Activated naive CD8-positive, alpha-beta T cell treated with anti-CD3 and anti-CD28 coated beads, Interleukin-2, amount 10 ng/mL, durations not matched to agents 7 days and 5 days (primary cell): ENCODE results near the gene FBXO10. TPM values are rescaled to one million over a fixed set of nuclear protein-coding genes. Genes with fewer than 3 reads are reported as not detected.
"Not testable (repeated sequence)": the region's sequence is repeated elsewhere in the genome, so short reads cannot be mapped to it uniquely, and the experiment has no call there.

Source experiments
- ATAC-seq: fragments of 150-1000 bp; cut with Tn5 transposase; one replicate; pipeline ENCODE4 v1.10.0; 2021; ENCODE audit warnings: low read depth, moderate library complexity
- POLR2A ChIA-PET: fragments of 350-600 bp; sonication (Branson Sonifier 250); formaldehyde crosslinking; loops from one replicate; lab custom pipeline; 2021; ENCODE audit warnings: antibody characterized with exemption; lab: Charles Lee
- DNase-seq: peaks from one replicate; pipeline ENCODE4 v3.0.0; 2021
- H3K27ac Mint-ChIP-seq: one replicate; pipeline ENCODE4 v1.8.0; 2022; ENCODE audit warnings: mild to moderate bottlenecking, mixed read lengths
- H3K27me3 Mint-ChIP-seq: one replicate; pipeline ENCODE4 v1.8.0; 2022; ENCODE audit warnings: mild to moderate bottlenecking, moderate library complexity, mixed read lengths
- H3K36me3 Mint-ChIP-seq: one replicate; pipeline ENCODE4 v1.8.0; 2021; ENCODE audit warnings: mild to moderate bottlenecking, mixed read lengths
- H3K4me1 Mint-ChIP-seq: one replicate; pipeline ENCODE4 v1.8.0; 2021; ENCODE audit warnings: mixed read lengths
- H3K4me3 Mint-ChIP-seq: one replicate; pipeline ENCODE4 v1.8.0; 2022; ENCODE audit warnings: mild to moderate bottlenecking, moderate library complexity, mixed read lengths
- H3K9me3 Mint-ChIP-seq: one replicate; pipeline ENCODE4 v1.8.0; 2021; ENCODE audit warnings: mixed read lengths
- total RNA-seq, 2 experiments: library from RNA; stranded (reverse); gene quantifications; one replicate each; pipeline ENCODE4 v1.2.3, GENCODE V29; 2021

The FBXO10 gene
- total RNA-seq, 2 experiments from 2014 or later, result 1.5 to 1.6 TPM

DNA sequence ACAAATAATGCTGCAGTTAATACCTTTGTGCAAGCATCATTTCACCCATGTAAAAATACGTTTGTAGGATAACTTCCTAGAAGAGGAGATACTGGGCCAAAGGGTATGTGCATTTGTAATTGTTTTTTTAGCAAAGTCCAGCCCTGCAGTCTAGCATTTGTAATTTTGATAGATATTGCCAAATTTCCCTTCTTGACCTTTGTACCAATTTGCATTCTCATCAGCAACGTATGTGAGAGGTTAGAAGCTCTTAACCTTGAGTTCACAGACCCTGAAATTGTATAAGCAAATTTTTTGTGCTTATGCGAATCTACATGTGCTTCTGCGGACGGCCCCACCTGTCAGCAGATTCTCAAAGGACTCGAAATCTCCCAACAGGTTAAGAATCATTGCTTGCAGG is 34.8 kb upstream of the FBXO10 start:
- H3K27me3 Mint-ChIP-seq, result peaks cover 24% of the 10 kb centered on the region
- H3K36me3 Mint-ChIP-seq, result no peaks in the 10 kb centered on the region
- H3K4me1 Mint-ChIP-seq, result no peaks in the 10 kb centered on the region
- no peak overlapping the region for H3K4me3 Mint-ChIP-seq
- POLR2A ChIA-PET, result no interaction called here
- ATAC-seq (no peak), DNase-seq (no peak)
- no peak overlapping the region for H3K27ac Mint-ChIP-seq
- H3K9me3 Mint-ChIP-seq, result no peaks in the 10 kb centered on the region

DNA sequence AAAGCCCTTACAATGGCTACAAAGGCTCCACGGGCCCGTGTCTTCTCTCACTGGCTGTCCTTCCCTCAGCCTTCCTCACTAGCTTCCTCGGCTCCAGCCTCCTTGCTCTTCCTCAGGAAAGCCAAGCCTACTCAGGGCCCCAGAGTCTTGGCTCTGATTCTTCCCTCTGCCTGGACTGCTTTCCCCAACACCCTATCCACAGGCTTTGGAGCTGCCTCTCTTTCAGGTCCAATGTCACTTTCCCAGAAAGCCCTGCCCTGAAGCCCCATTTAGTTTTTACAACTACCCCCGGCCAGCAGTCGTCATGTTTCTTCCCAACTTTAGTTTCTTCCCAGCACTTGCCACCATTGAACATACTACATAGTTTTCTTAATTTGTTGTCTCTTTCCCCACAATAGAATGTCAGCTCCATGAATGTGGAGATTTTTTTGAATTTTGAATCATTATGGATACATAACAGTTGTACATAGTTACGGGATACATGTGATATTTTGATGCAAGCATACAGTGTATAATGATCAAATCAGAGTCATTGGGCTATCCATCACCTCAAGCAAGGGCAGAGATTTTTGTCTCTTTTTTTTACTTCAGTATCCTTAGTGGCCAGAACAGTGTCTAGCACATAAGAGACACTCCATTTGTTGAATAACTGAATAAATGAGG is 33.7 kb upstream of the FBXO10 start:
- ATAC-seq, result no peak
- H3K9me3 Mint-ChIP-seq, result no peaks in the 10 kb centered on the region
- DNase-seq, result no peak
- POLR2A ChIA-PET, result no interaction called here
- peaks cover 25% of the 10 kb centered on the region for H3K27me3 Mint-ChIP-seq
- H3K4me1 Mint-ChIP-seq, result no peaks in the 10 kb centered on the region
- no peak overlapping the region for H3K4me3 Mint-ChIP-seq
- H3K27ac Mint-ChIP-seq, result no peak overlapping the region
- H3K36me3 Mint-ChIP-seq, result no peaks in the 10 kb centered on the region

DNA sequence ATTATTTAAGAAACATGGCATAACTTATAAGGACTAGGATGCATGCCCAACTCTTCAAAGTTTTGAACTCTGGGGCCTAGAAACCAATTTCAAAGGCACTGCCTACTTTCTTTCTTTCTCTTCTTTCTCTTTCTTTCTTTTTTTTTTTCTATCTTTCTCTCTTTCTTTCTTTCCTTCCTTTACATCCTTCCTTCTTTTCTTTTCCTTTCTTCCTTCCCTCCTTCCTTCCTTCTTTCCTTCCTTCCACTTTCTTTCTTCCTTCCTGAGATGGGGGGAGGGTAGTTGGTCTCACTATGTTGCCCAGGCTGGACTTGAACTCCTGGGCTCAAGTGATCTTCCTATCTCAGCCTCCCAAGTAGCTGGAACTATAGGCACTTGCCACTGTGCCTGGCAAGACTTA is 32.1 kb upstream of the FBXO10 start:
- no peak for DNase-seq
- POLR2A ChIA-PET, result no interaction called here
- no peak overlapping the region for H3K27ac Mint-ChIP-seq

DNA sequence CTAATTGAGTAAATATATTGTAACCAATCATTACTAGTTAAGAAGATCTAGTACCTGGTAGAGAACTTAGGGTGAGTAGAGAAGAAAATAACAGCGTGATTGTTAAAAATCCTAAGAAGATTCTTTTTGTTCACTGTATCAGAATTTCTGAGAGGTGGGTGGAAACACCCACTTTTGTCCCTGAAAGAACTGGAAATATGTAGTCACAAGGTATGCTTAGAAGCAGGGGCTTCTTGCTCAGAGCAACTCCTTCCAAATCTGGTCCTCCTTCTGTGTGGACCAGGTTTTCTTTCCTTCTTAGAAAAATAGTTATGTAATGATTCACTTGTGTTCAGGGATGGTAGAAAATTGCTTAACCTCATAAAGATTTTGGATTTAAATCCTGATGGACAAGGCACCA is 28.1 kb upstream of the FBXO10 start:
- Mint-ChIP-seq H3K27me3 (peaks cover 44% of the 10 kb centered on the region), H3K4me1 (no peaks in the 10 kb centered on the region), H3K9me3 (no peaks in the 10 kb centered on the region), H3K36me3 (no peaks in the 10 kb centered on the region), H3K4me3 (no peak overlapping the region), H3K27ac (no peak overlapping the region)
- POLR2A ChIA-PET, result no interaction called here
- ATAC-seq (no peak), DNase-seq (no peak)

More for the DNA sequence above, 32.1 kb upstream of the FBXO10 start:
- no peak for ATAC-seq
- no peaks in the 10 kb centered on the region for H3K36me3 Mint-ChIP-seq
- no peaks in the 10 kb centered on the region for H3K9me3 Mint-ChIP-seq
- H3K4me3 Mint-ChIP-seq, result no peak overlapping the region
- no peaks in the 10 kb centered on the region for H3K4me1 Mint-ChIP-seq
- H3K27me3 Mint-ChIP-seq, result peaks cover 34% of the 10 kb centered on the region

DNA sequence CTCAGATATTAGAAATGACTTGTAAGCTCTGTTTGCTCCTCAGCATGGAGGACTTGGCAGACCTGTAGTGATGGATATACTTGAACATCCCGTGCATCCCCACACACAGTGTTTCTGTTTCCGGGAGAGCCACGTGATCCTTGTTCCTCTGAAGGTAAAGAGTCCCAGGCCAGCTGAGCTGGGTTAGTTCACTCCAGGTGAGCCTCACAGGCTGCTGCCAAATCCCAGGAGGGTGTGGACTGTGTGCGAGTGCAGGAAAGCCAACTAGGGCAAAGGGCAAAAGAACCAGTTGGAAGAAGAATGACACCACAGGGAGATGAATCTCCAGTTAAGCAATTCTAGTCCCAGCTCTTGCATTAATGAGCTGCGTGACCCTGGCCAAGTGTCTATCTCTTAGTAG is 26.6 kb upstream of the FBXO10 start:
- POLR2A ChIA-PET, result no interaction called here
- Mint-ChIP-seq H3K27me3 (peaks cover 42% of the 10 kb centered on the region), H3K9me3 (no peaks in the 10 kb centered on the region), H3K27ac (no peak overlapping the region), H3K4me1 (no peaks in the 10 kb centered on the region), H3K4me3 (no peak overlapping the region), H3K36me3 (no peaks in the 10 kb centered on the region)
- DNase-seq (no peak), ATAC-seq (no peak)

DNA sequence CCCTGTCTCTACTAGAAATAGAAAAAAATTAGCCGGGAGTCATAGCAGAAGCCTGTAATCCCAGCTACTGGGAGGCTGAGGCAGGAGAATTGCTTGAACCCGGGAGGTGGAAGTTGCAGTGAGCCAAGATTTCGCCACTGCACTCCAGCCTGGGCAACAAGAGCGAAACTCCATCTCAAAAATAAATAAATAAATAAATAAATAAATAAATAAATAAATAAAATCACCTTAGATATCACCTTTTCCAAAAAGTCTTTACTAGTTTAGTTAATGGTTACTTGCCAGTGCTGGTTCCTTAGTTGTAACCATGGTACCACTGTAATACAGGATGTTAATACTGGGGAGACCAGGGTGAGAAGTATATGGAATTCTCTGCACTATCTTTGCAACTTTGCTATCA is 25.9 kb upstream of the FBXO10 start:
- ATAC-seq, H3K27ac Mint-ChIP-seq, H3K9me3 Mint-ChIP-seq, H3K36me3 Mint-ChIP-seq, H3K4me3 Mint-ChIP-seq, POLR2A ChIA-PET, H3K4me1 Mint-ChIP-seq, DNase-seq: not testable (repeated sequence)
- peaks cover 37% of the 10 kb centered on the region for H3K27me3 Mint-ChIP-seq

DNA sequence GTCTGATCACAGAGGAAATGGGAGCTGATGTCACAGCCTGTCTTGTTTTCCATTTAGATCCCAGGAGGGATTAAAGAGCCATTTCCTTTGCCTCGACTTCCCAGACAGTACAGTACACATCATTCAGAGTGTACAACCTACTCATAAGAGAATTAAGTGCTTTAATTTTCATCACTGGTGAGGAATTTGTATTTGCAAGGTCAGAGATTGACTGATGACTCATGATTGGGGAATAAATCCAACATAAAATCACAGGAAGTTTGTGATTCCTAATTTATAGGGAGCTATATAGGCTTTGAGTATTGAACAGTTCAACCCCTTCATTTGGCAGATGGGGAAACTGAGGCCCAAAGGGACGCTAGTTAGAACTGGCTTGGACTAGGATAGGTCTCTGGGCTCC is 20.3 kb upstream of the FBXO10 start:
- POLR2A ChIA-PET, result no interaction called here
- no peaks in the 10 kb centered on the region for H3K9me3 Mint-ChIP-seq
- no peak for ATAC-seq

DNA sequence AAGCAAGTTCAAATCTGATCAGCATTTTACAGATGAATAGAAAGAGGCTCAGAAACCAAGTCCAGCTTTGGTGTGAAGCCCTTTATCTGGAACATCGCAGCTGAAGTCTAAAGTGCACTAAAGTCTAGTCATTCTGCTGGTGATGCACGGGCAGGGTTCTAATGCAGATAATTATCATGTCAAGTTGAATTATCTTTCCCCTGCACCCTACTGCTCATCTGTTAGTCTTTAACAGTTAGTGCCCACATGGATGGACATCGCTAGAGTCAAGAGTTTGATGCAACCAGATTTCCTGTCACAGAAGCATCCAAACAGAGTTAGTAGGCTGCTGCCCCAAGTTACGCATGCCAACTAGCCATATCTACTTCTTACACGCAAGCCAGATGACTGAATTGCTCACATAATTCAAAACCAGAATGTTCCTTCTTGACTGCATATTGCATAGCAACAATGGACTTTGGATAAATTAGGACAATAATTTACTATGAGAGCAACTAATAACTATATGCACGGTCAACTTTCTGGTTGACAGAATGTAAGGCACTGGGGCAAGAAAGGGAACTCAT is 17.8 kb upstream of the FBXO10 start:
- peaks cover 3% of the 10 kb centered on the region for H3K36me3 Mint-ChIP-seq
- peaks cover 17% of the 10 kb centered on the region for H3K27me3 Mint-ChIP-seq
- H3K4me3 Mint-ChIP-seq, result peak overlapping the region; percentile 49
- H3K27ac Mint-ChIP-seq, result no peak overlapping the region
- H3K9me3 Mint-ChIP-seq, result no peaks in the 10 kb centered on the region
- POLR2A ChIA-PET, result no interaction called here
- peaks cover 30% of the 10 kb centered on the region for H3K4me1 Mint-ChIP-seq
- no peak for DNase-seq
- no peak for ATAC-seq

More for the DNA sequence above, 20.3 kb upstream of the FBXO10 start:
- H3K4me1 Mint-ChIP-seq, result peaks cover 12% of the 10 kb centered on the region
- H3K36me3 Mint-ChIP-seq, result peaks cover 3% of the 10 kb centered on the region
- H3K4me3 Mint-ChIP-seq, result no peak overlapping the region
- peaks cover 27% of the 10 kb centered on the region for H3K27me3 Mint-ChIP-seq
- DNase-seq, result no peak
- no peak overlapping the region for H3K27ac Mint-ChIP-seq

DNA sequence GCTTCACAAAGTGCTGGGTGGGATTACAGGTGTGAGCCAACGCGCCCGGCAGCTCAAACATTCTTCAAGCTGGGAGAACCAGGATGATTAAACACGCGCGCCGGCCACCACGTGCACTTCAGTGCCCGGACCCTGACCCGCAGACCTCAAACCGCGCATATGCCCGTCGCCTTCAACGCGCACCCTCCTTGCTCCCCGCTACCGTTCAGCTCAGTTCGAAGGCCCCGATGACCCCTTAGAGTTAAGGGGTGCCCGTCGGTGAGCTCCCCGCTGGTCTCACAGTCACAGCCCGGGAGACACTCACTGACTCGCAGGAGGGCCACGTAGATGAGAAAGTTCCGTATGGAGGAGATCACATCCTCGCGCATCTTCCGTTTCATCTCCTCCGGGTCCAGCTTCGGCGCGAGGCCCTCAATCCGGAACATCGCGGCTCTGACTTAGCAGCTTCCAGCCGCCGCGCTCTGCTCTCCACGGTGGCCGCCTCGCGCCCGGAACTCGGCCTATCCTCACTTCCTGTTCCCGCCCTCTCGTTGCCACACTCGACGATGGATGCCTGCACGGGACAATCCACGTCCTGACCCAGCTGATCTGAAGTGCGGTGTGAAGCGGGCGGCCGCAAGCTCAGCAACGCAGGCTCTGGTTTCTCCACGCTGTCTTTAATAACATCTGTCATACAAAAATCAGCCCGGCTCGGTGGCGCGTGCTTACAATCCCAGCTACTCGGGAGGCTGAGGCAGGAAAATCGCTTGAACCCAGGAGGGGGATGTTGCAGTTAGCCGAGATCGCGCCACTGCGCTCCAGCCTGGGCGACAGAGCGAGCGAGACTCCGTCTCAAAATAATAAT is 16.1 kb upstream of the FBXO10 start, which contains the start of gene TOMM5:
Gene TOMM5, minus strand, starts transcription at position 490 of the 844 bp plus-strand sequence. Its CDS starts 65 bp downstream, at position 425.
- peak; percentile 96 for ATAC-seq
- peak within 1 kb of the TSS; percentile 99 for H3K27ac Mint-ChIP-seq
- DNase-seq, result peak; percentile 89
- peaks cover 17% of the 10 kb centered on the region for H3K27me3 Mint-ChIP-seq
- POLR2A ChIA-PET, result interaction anchor here (0.6 to 3.4 kb wide), 12 partner anchors 9 to 941 kb away, joined by 3 to 27 read pairs (median 6); partner anchors contain the start of genes DCAF10, EXOSC3, FBXO10 and POLR1E
- peaks cover 30% of the 10 kb centered on the region for H3K4me1 Mint-ChIP-seq
- H3K36me3 Mint-ChIP-seq, result peaks cover 7% of the 10 kb centered on the region
- H3K9me3 Mint-ChIP-seq, result no peaks in the 10 kb centered on the region
- H3K4me3 Mint-ChIP-seq, result peak within 1 kb of the TSS; percentile 98

DNA sequence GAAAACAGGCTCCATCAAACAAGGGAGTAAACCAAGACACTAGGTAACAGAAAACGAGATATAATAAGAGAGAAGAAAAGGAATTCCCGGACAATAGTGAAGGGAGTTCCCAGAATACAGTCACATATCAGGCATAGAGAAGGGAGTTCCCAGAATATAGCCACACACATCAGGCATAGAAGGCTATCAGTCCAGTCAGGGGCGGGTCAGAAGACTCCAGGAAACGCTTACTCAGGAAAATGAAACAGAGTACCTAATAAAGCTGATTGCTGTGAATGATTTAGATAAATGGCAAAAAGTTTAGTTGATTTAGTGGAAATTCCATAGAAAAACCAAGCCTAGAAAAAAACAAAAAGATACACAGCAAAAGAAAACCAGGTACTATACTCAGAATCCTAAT is 11.3 kb upstream of the FBXO10 start:
- H3K36me3 Mint-ChIP-seq, result peaks cover 21% of the 10 kb centered on the region
- POLR2A ChIA-PET, result no interaction called here
- no peak for ATAC-seq
- DNase-seq, result no peak
- H3K4me1 Mint-ChIP-seq, result peaks cover 23% of the 10 kb centered on the region
- H3K9me3 Mint-ChIP-seq, result no peaks in the 10 kb centered on the region
- H3K27me3 Mint-ChIP-seq, result no peaks in the 10 kb centered on the region
- no peak overlapping the region for H3K27ac Mint-ChIP-seq
- H3K4me3 Mint-ChIP-seq, result no peak overlapping the region

DNA sequence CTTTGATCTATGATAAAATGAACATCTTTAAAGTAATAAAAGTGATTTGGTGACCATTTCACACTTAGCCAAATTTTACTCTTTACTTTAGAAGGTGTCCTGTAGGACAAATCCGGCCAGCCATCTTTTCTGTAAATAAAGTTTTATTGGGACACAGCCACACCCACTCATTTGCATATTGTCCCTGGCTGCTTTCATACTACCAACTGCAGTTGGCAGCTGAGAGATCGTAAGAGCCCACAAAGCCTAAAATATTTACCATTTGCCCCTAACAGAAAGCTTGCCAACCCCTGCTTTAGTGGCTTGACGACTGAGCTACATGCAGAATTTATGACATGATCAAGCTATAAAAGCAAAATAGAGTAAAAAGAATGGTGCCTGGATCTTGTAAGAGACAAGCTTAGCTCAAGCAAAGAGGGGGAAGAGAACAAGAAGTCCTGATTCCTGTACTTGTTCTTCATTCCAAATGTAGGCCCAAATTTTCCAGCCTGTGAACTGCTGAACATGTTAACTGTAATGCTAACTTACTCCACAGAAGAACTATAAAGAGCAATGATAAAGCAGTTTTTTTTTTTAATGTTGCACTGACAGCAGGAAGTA is 7.4 kb upstream of the FBXO10 start:
- H3K4me1 Mint-ChIP-seq, result peaks cover 3% of the 10 kb centered on the region
- no peaks in the 10 kb centered on the region for H3K9me3 Mint-ChIP-seq
- POLR2A ChIA-PET, result interaction anchor here (2.2 kb wide), 1 partner anchor 9 kb away, joined by 10 read pairs; the partner anchor contains the start of gene TOMM5
- peaks cover 21% of the 10 kb centered on the region for H3K36me3 Mint-ChIP-seq
- ATAC-seq, result no peak
- no peaks in the 10 kb centered on the region for H3K27me3 Mint-ChIP-seq
- no peak for DNase-seq
- H3K4me3 Mint-ChIP-seq, result no peak overlapping the region
- no peak overlapping the region for H3K27ac Mint-ChIP-seq

DNA sequence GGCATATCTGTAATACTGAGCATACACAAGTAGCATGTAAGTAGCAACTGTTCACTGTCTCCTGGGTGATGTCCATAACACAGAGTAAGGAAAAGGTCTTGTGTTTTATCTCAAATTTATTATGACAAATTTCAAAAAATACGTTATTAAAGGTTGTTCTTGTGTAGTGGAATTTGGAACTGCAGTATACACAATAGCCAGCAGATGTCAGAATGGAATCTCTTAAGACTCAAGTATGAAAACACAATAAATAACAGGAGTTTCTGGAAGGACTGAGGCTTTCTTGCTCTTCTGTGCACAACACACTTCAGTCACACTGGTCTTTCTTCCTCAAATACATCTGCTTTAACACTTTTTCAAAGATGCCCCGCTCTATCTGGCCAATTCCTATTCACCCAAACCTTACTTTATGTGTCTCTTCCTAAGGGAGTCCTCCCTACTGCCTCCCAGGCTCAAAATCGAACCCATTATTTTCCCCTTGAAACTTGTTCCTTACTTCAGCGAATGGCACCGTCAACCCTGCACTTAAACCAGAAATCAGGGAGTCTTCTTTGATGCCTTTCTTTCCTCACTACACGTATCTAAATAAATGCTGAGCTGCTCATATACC is 6.5 kb upstream of the FBXO10 start:
- Mint-ChIP-seq H3K4me1 (peaks cover 3% of the 10 kb centered on the region), H3K27ac (no peak overlapping the region), H3K36me3 (peaks cover 19% of the 10 kb centered on the region), H3K9me3 (no peaks in the 10 kb centered on the region), H3K27me3 (no peaks in the 10 kb centered on the region), H3K4me3 (no peak overlapping the region)
- ATAC-seq (no peak), DNase-seq (no peak)
- POLR2A ChIA-PET, result interaction anchor here (2.2 kb wide), 1 partner anchor 10 kb away, joined by 10 read pairs; the partner anchor contains the start of gene TOMM5

DNA sequence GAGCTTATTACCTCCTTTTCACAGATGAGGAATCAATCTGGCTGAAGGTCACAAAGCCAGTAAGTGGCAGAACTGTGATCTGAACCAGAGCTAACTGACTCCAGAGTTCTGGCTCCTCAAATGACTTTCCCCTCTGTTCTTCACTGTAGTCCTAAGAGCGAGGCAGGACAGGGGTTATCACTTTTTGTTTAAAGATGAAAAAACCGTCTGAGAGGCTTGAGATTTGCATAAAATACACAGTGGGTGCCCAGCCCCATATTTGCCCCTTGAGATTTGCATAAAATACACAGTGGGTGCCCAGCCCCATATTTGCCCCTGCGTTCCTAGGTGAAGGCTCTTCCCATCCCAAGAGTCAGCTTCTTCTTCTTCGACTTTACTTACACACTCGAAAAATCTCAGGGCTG is 667 bp downstream of the FBXO10 start:
- POLR2A ChIA-PET, result interaction anchor here (1.2 to 3.5 kb wide), 3 partner anchors 16 to 456 kb away, joined by 3 to 17 read pairs (median 7); partner anchors contain the start of gene TOMM5
- no peak for DNase-seq
- Mint-ChIP-seq H3K27me3 (no peaks in the 10 kb centered on the region), H3K27ac (peak overlapping the region; percentile 42), H3K4me1 (peaks cover 8% of the 10 kb centered on the region), H3K9me3 (no peaks in the 10 kb centered on the region), H3K36me3 (no peaks in the 10 kb centered on the region), H3K4me3 (peak overlapping the region; percentile 74)
- peak; percentile 14 for ATAC-seq
